Calu3 (cell line): ENCODE measurements around the gene PAK4. TPM values are rescaled to one million over a fixed set of nuclear protein-coding genes. Genes with fewer than 3 reads are reported as not detected.
"Not testable (repeated sequence)": the region's sequence is repeated elsewhere in the genome, so short reads cannot be mapped to it uniquely, and the experiment has no call there.

Experiments
- BruUV-seq: library from RNA; stranded (reverse); fragments of 400-500 nt; replicated peaks from 2 replicates; lab custom pipeline; 2021; lab: Mats Ljungman, UMichigan
- CTCF ChIA-PET: fragments of 300-600 bp; sonication (Branson Sonifier 250); formaldehyde crosslinking; loops from one replicate; lab custom pipeline; 2022; ENCODE audit warnings: antibody characterized with exemption; lab: Charles Lee
- DNase-seq: peaks from one replicate; pipeline ENCODE4 v3.0.0; 2022
- H3K27ac Mint-ChIP-seq: one replicate; pipeline ENCODE4 v1.8.0; 2022; ENCODE audit warnings: mixed read lengths; ENCODE audit not compliant: unreplicated experiment
- H3K27me3 Mint-ChIP-seq: one replicate; pipeline ENCODE4 v1.8.0; 2022; ENCODE audit warnings: mixed read lengths; ENCODE audit not compliant: unreplicated experiment
- H3K36me3 Mint-ChIP-seq: one replicate; pipeline ENCODE4 v1.8.0; 2022; ENCODE audit warnings: mild to moderate bottlenecking, moderate library complexity, mixed read lengths; ENCODE audit not compliant: insufficient read depth, unreplicated experiment
- H3K4me1 Mint-ChIP-seq: one replicate; pipeline ENCODE4 v1.8.0; 2022; ENCODE audit warnings: mild to moderate bottlenecking, low read depth, mixed read lengths; ENCODE audit not compliant: unreplicated experiment
- H3K4me3 Mint-ChIP-seq: one replicate; pipeline ENCODE4 v1.8.0; 2022; ENCODE audit warnings: mild to moderate bottlenecking, low read depth, moderate library complexity, mixed read lengths; ENCODE audit not compliant: unreplicated experiment
- H3K9me3 Mint-ChIP-seq: one replicate; pipeline ENCODE4 v1.8.0; 2022; ENCODE audit warnings: low read depth, mixed read lengths; ENCODE audit not compliant: unreplicated experiment
- CTCF ChIP-seq: fragments of 200-600 bp; IDR thresholded peaks from one replicate; pipeline ENCODE4 v1.8.0; 2022; ENCODE audit warnings: antibody characterized with exemption; ENCODE audit not compliant: unreplicated experiment
- intact Hi-C: fragments of 100-400 bp; cut with micrococcal nuclease; formaldehyde crosslinking; loops from one replicate; pipeline ENCODE4 v1.10.0; 2022; ENCODE audit not compliant: unreplicated experiment
- total RNA-seq: library from RNA; stranded (reverse); gene quantifications from 2 replicates; pipeline ENCODE4 v1.2.3, GENCODE V29; 2022

Gene PAK4
- total RNA-seq, 1 experiment from 2014 or later: 75.7 TPM

GRCh38 chr19:39115105-39115847 is 10.3 kb upstream of the PAK4 start:
- Mint-ChIP-seq H3K27ac (no peak overlapping the region), H3K9me3 (no peaks in the 10 kb centered on the region), H3K4me1 (peaks cover 32% of the 10 kb centered on the region), H3K27me3 (no peaks in the 10 kb centered on the region), H3K36me3 (peaks cover 24% of the 10 kb centered on the region), H3K4me3 (no peak overlapping the region)
- no TSS peak for BruUV-seq
- no peak for TF ChIP-seq CTCF
- no peak for DNase-seq
- intact Hi-C loops: no loop called here
- CTCF ChIA-PET: no interaction called here

GRCh38 chr19:39117023-39117422 is 8.6 kb upstream of the PAK4 start:
- intact Hi-C loops, DNase-seq, H3K9me3 Mint-ChIP-seq, H3K4me3 Mint-ChIP-seq, CTCF ChIA-PET, H3K27me3 Mint-ChIP-seq, H3K27ac Mint-ChIP-seq, BruUV-seq: not testable (repeated sequence)
- Mint-ChIP-seq H3K4me1 (peaks cover 18% of the 10 kb centered on the region), H3K36me3 (peaks cover 14% of the 10 kb centered on the region)

GRCh38 chr19:39119830-39120229 is 5.8 kb upstream of the PAK4 start:
- Mint-ChIP-seq H3K27me3 (no peaks in the 10 kb centered on the region), H3K36me3 (peaks cover 5% of the 10 kb centered on the region), H3K4me3 (no peak overlapping the region), H3K9me3 (no peaks in the 10 kb centered on the region), H3K4me1 (peaks cover 29% of the 10 kb centered on the region), H3K27ac (no peak overlapping the region)
- intact Hi-C loops: loop anchor here (5.0 kb wide), 1 partner anchor 292 kb away; the partner anchor contains the start of gene PLEKHG2
- no peak for DNase-seq
- CTCF ChIA-PET: interaction anchor here (0.6 kb wide), 1 partner anchor 201 kb away, joined by 3 read pairs; the partner anchor contains the start of gene LRFN1
- TF ChIP-seq CTCF: no peak
- no TSS peak for BruUV-seq

- intact Hi-C loops: loop anchor here (1.0 to 5.0 kb wide), 3 partner anchors 64 to 289 kb away; partner anchors contain the start of gene PLEKHG2
- Mint-ChIP-seq H3K27ac (peak overlapping the region; percentile 59), H3K9me3 (no peaks in the 10 kb centered on the region), H3K4me1 (peaks cover 46% of the 10 kb centered on the region), H3K4me3 (no peak overlapping the region), H3K27me3 (no peaks in the 10 kb centered on the region), H3K36me3 (peaks cover 35% of the 10 kb centered on the region)
- TF ChIP-seq CTCF: no peak
- CTCF ChIA-PET: interaction anchor here (0.6 to 2.0 kb wide), 6 partner anchors 10 to 245 kb away, joined by 3 to 12 read pairs (median 8); no protein-coding TSS in a partner anchor
- no peak for DNase-seq
- BruUV-seq: no TSS peak
Observed at GRCh38 chr19:39122934-39123731, 2.5 kb upstream of the PAK4 start.
